DND-41 (cell line): ENCODE measurements around the gene XXYLT1.

ENCODE experiments used
- ATAC-seq: fragments of 200-7000 bp; cut with Tn5 transposase; 3 replicates; pipeline ENCODE4 v1.9.1; 2021; ENCODE audit warnings: low read depth; ENCODE audit not compliant: insufficient read depth
- DNase-seq: peaks from one replicate; pipeline ENCODE4 v3.0.0-alpha.2; 2020
- H2AFZ ChIP-seq: 2 replicates; pipeline ENCODE4 v1.6.0; 2012; ENCODE audit warnings: low read depth, low read length
- H3K27ac ChIP-seq: 2 replicates; pipeline ENCODE4 v1.5.1; 2012; ENCODE audit warnings: low read length, inconsistent platforms
- H3K27me3 ChIP-seq: fragments of 200-600 bp; sonication (generic); 2 replicates; pipeline ENCODE4 v1.6.0; 2012; ENCODE audit warnings: low read length, mild to moderate bottlenecking, inconsistent platforms; ENCODE audit not compliant: insufficient read depth, poor library complexity
- H3K36me3 ChIP-seq: 2 replicates; pipeline ENCODE4 v1.5.1; 2012; ENCODE audit warnings: low read length, inconsistent platforms; ENCODE audit not compliant: insufficient read depth
- H3K4me1 ChIP-seq: 2 replicates; pipeline ENCODE4 v1.5.1; 2012; ENCODE audit warnings: mild to moderate bottlenecking, low read length; ENCODE audit not compliant: insufficient read depth
- H3K4me2 ChIP-seq: 2 replicates; pipeline ENCODE4 v1.6.0; 2012; ENCODE audit warnings: mild to moderate bottlenecking, moderate library complexity, low read length, inconsistent platforms; ENCODE audit not compliant: insufficient read depth
- H3K4me3 ChIP-seq, 2 experiments: fragments of 200-600 bp in 1 of 2; shearing (Covaris generic) in 1 of 2; 2 replicates each; pipeline ENCODE4 v1.5.1; 2012 to 2016; ENCODE audit warnings: inconsistent platforms in 2 of 2, low read length in 2 of 2, mild to moderate bottlenecking in 2 of 2, low read depth in 1 of 2, moderate library complexity in 1 of 2
- H3K79me2 ChIP-seq: 2 replicates; pipeline ENCODE4 v1.6.0; 2012; ENCODE audit warnings: low read length, inconsistent platforms; ENCODE audit not compliant: insufficient read depth
- H3K9ac ChIP-seq: 2 replicates; pipeline ENCODE4 v1.6.0; 2012; ENCODE audit warnings: low read depth, mild to moderate bottlenecking, inconsistent platforms, low read length, moderate library complexity
- H3K9me3 ChIP-seq: 2 replicates; pipeline ENCODE4 v1.5.1; 2012; ENCODE audit warnings: low read length, moderate library complexity, mild to moderate bottlenecking, inconsistent platforms; ENCODE audit not compliant: insufficient read depth, severe bottlenecking
- H4K20me1 ChIP-seq: 2 replicates; pipeline ENCODE4 v1.6.0; 2012; ENCODE audit warnings: low read length; ENCODE audit not compliant: insufficient read depth
- EZH2 ChIP-seq: IDR thresholded peaks from 3 replicates; pipeline ENCODE4 v1.6.1; 2012; ENCODE audit warnings: borderline replicate concordance, low read depth, mild to moderate bottlenecking, moderate library complexity, low read length, inconsistent platforms; ENCODE audit not compliant: severe bottlenecking
- TF ChIP-seq, protein P1 (sequence below): IDR thresholded peaks from 2 replicates; pipeline ENCODE4 v1.5.1; 2012; ENCODE audit warnings: borderline replicate concordance, low read length, moderate library complexity, mild to moderate bottlenecking; ENCODE audit not compliant: poor library complexity, severe bottlenecking; ENCODE audit errors: extremely low read depth

XXYLT1 gene

DNA sequence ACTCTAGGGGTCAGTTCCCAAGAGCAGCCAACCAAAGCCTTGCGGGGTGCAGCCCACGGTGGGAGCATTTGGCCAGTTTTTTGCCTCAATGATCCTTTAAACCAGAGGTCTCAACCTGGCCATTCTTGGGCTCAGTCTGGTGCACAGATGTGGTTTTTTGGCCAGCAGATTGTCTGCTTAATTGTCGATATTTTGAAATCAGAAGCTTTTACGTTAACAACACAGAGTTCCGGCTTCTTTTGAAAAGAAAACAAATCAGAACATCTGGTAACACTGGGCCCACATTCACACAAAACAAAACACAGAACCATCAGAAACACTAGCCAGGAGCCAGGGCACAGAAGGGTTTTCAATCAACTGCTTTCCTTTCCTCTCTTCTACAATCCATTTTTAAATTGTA is 127.7 kb downstream of the XXYLT1 start:
- no peak for ATAC-seq
- Histone ChIP-seq H3K9me3 (no peaks in the 10 kb centered on the region), H3K4me2 (no peak overlapping the region), H3K4me1 (no peaks in the 10 kb centered on the region), H3K36me3 (0 out of 2 replicates have a peak, but pooled peaks cover 7% of the 10 kb centered on the region), H3K9ac (no peak overlapping the region), H2AFZ (no peak overlapping the region), H3K4me3 (no peak overlapping the region), H3K27ac (no peak overlapping the region), H3K79me2 (no peaks in the 10 kb centered on the region), H4K20me1 (peaks cover 2% of the 10 kb centered on the region), H3K27me3 (no peaks in the 10 kb centered on the region)
- no peak for DNase-seq
- no peak for TF ChIP-seq EZH2
- TF ChIP-seq, protein P1, sequence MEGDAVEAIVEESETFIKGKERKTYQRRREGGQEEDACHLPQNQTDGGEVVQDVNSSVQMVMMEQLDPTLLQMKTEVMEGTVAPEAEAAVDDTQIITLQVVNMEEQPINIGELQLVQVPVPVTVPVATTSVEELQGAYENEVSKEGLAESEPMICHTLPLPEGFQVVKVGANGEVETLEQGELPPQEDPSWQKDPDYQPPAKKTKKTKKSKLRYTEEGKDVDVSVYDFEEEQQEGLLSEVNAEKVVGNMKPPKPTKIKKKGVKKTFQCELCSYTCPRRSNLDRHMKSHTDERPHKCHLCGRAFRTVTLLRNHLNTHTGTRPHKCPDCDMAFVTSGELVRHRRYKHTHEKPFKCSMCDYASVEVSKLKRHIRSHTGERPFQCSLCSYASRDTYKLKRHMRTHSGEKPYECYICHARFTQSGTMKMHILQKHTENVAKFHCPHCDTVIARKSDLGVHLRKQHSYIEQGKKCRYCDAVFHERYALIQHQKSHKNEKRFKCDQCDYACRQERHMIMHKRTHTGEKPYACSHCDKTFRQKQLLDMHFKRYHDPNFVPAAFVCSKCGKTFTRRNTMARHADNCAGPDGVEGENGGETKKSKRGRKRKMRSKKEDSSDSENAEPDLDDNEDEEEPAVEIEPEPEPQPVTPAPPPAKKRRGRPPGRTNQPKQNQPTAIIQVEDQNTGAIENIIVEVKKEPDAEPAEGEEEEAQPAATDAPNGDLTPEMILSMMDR: no peak

DNA sequence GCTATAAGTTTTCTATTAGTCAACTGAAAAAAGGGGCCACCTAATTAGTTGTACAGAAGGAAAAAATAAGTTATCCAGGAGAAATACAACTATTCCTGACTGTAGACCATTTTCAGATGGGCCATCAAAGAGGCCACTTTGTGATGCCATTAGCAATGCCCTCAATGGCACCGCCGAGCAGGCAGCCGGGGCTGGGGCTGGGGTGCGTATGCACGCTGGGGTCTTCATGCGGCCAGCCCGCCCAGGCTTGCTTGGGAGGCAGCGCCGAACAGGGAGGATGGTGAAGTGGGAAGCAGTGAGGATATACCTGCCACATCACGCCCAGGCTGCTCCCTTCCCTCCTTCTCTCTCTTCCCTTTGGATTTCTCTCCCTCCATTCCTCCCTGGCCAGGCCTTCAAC is 128.4 kb downstream of the XXYLT1 start:
- no peaks in the 10 kb centered on the region for H3K27me3 ChIP-seq
- no peaks in the 10 kb centered on the region for H3K9me3 ChIP-seq
- no peak overlapping the region for H2AFZ ChIP-seq
- H3K27ac ChIP-seq: no peak overlapping the region
- H4K20me1 ChIP-seq: peaks cover 2% of the 10 kb centered on the region
- H3K9ac ChIP-seq: no peak overlapping the region
- ATAC-seq (no peak), DNase-seq (no peak)
- no peak for TF ChIP-seq EZH2
- TF ChIP-seq, protein P1: no peak
- H3K79me2 ChIP-seq: no peaks in the 10 kb centered on the region
- H3K4me3 ChIP-seq: no peak overlapping the region
- H3K4me1 ChIP-seq: no peaks in the 10 kb centered on the region
- H3K4me2 ChIP-seq: no peak overlapping the region
- 0 out of 2 replicates have a peak, but pooled peaks cover 7% of the 10 kb centered on the region for H3K36me3 ChIP-seq

DNA sequence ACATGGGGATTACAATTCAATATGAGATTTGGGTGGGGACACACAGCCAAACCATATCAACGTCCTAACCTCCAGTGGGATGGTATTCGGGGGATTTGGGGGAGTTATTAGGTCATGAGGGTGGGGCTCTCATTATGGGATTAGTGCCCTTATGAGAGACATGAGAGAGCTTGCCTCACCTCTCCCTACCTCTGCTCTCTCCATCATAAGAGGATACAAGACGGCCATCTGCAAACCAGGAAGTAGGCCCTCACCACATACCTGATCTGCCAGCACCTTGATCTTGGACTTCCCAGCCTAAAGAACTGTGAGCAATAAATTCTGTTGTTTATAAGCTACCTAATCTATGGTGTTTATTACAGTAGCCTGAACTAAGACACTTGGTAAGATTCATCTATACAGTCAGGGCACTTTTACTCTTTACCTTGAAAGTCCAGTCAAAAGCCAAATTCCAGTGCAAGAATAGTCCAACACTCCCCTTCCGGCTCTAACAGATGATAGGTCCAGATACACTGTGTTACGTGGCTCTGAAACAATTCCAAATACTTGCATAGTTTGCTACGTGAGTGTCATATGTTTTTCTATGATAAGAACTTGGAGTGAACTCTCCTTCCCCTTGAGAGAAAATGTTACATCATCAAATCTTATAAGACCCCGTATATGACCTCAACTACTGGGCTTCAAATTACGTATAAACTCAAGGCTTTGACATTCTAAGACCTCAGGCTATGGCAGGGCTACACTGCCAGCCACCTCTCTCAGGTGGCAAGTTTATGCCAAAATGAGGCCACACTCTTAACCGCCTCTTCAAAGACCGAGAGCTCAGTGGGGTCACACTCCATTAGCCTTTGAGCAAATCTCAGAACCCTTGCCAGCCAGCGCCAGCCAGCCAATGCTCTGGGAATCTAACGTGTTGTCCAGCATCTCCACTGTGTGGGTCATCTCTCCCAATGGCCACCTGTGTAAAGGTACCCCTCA is 129.9 kb downstream of the XXYLT1 start:
- no peak for ATAC-seq
- no peaks in the 10 kb centered on the region for H3K4me1 ChIP-seq

More for the DNA sequence above, 129.9 kb downstream of the XXYLT1 start:
- Histone ChIP-seq H3K4me3 (no peak overlapping the region), H3K9me3 (no peaks in the 10 kb centered on the region), H3K36me3 (0 out of 2 replicates have a peak, but pooled peaks cover 7% of the 10 kb centered on the region), H4K20me1 (peaks cover 3% of the 10 kb centered on the region), H3K27me3 (no peaks in the 10 kb centered on the region), H3K27ac (no peak overlapping the region), H3K4me2 (no peak overlapping the region), H2AFZ (no peak overlapping the region), H3K79me2 (no peaks in the 10 kb centered on the region), H3K9ac (no peak overlapping the region)
- no peak for TF ChIP-seq EZH2
- TF ChIP-seq, protein P1: no peak
- DNase-seq: no peak
